WTC11 (cell line): ENCODE results near the gene DISC1. TPM values are rescaled to one million over a fixed set of nuclear protein-coding genes. Genes with fewer than 3 reads are reported as not detected.

ENCODE experiments used
- ATAC-seq: fragments of 200-7000 bp; cut with Tn5 transposase; 2 replicates; pipeline ENCODE4 v1.10.0; 2021; ENCODE audit warnings: mild to moderate bottlenecking, moderate library complexity
- CTCF ChIA-PET: fragments of 300-600 bp; sonication (Branson Sonifier 250); formaldehyde crosslinking; loops from one replicate; lab custom pipeline; 2021; ENCODE audit warnings: antibody characterized with exemption; lab: Charles Lee
- POLR2A ChIA-PET: fragments of 350-600 bp; sonication (Branson Sonifier 250); formaldehyde crosslinking; loops from one replicate; lab custom pipeline; 2021; ENCODE audit warnings: antibody characterized with exemption; lab: Charles Lee
- DNase-seq: peaks from one replicate; pipeline ENCODE4 v3.0.0; 2021; ENCODE audit warnings: low spot score
- H3K27ac Mint-ChIP-seq: 2 replicates; pipeline ENCODE4 v1.8.0; 2021; ENCODE audit warnings: mixed read lengths
- H3K27me3 Mint-ChIP-seq: 2 replicates; pipeline ENCODE4 v1.8.0; 2021; ENCODE audit warnings: low read depth, mild to moderate bottlenecking, moderate library complexity, mixed read lengths
- H3K36me3 Mint-ChIP-seq: 2 replicates; pipeline ENCODE4 v1.8.0; 2021; ENCODE audit warnings: mixed read lengths
- H3K4me1 Mint-ChIP-seq: 2 replicates; pipeline ENCODE4 v1.8.0; 2022; ENCODE audit warnings: mixed read lengths
- H3K4me3 Mint-ChIP-seq: 2 replicates; pipeline ENCODE4 v1.8.0; 2021; ENCODE audit warnings: mild to moderate bottlenecking, moderate library complexity, mixed read lengths
- H3K9me3 Mint-ChIP-seq: 2 replicates; pipeline ENCODE4 v1.8.0; 2021; ENCODE audit warnings: mixed read lengths
- CDX4 ChIP-seq: fragments of 250-450 bp; sonication (Bioruptor Pico); IDR thresholded peaks from 2 replicates; pipeline ENCODE4 v1.9.0; 2021; ENCODE audit warnings: moderate library complexity, mild to moderate bottlenecking, inconsistent platforms, borderline replicate concordance
- CREM ChIP-seq: sonication (generic); formaldehyde crosslinking; IDR thresholded peaks from 2 replicates; pipeline ENCODE4 v1.8.1; 2022; ENCODE audit warnings: mild to moderate bottlenecking, missing genetic modification reagents, moderate library complexity
- EMX1 ChIP-seq: fragments of 250-450 bp; sonication (Bioruptor Pico); IDR thresholded peaks from 2 replicates; pipeline ENCODE4 v1.8.0; 2021; ENCODE audit warnings: mild to moderate bottlenecking
- FOXK1 ChIP-seq: sonication (generic); formaldehyde crosslinking; IDR thresholded peaks from 2 replicates; pipeline ENCODE4 v1.8.0; 2022; ENCODE audit warnings: mild to moderate bottlenecking, moderate library complexity, missing genetic modification reagents
- FOXP4 ChIP-seq: sonication (generic); formaldehyde crosslinking; IDR thresholded peaks from 2 replicates; pipeline ENCODE4 v1.8.0; 2022; ENCODE audit warnings: mild to moderate bottlenecking, missing genetic modification reagents
- GTF2I ChIP-seq: fragments of 250-450 bp; sonication (Bioruptor Pico); conservative IDR thresholded peaks from 2 replicates; pipeline ENCODE4 v1.4.0; 2021; ENCODE audit warnings: mild to moderate bottlenecking
- IRF2 ChIP-seq: sonication (generic); formaldehyde crosslinking; IDR thresholded peaks from 2 replicates; pipeline ENCODE4 v1.8.0; 2022; ENCODE audit warnings: low read depth, missing genetic modification reagents, borderline replicate concordance
- KAT7 ChIP-seq: sonication (generic); formaldehyde crosslinking; IDR thresholded peaks from 2 replicates; pipeline ENCODE4 v1.8.1; 2023; ENCODE audit warnings: missing genetic modification reagents, mild to moderate bottlenecking, borderline replicate concordance
- NFYB ChIP-seq: sonication (generic); formaldehyde crosslinking; conservative IDR thresholded peaks from 2 replicates; pipeline ENCODE4 v1.8.0; 2022; ENCODE audit warnings: low read depth, missing genetic modification reagents
- NR2C2 ChIP-seq: sonication (generic); formaldehyde crosslinking; IDR thresholded peaks from 2 replicates; pipeline ENCODE4 v1.8.0; 2022; ENCODE audit warnings: mild to moderate bottlenecking, missing genetic modification reagents
- NR3C1 ChIP-seq: sonication (generic); formaldehyde crosslinking; conservative IDR thresholded peaks from 2 replicates; pipeline ENCODE4 v1.8.1; 2023; ENCODE audit warnings: low read depth, mild to moderate bottlenecking, missing genetic modification reagents
- PRRX2 ChIP-seq: fragments of 250-450 bp; sonication (Bioruptor Pico); IDR thresholded peaks from 2 replicates; pipeline ENCODE4 v1.8.0; 2021; ENCODE audit warnings: mild to moderate bottlenecking
- RORB ChIP-seq: fragments of 250-450 bp; sonication (Bioruptor Pico); IDR thresholded peaks from 2 replicates; pipeline ENCODE4 v1.9.0; 2021; ENCODE audit warnings: mild to moderate bottlenecking
- SMAD3 ChIP-seq: sonication (generic); formaldehyde crosslinking; IDR thresholded peaks from 2 replicates; pipeline ENCODE4 v1.8.0; 2022; ENCODE audit warnings: missing genetic modification reagents, mild to moderate bottlenecking, borderline replicate concordance
- USF2 ChIP-seq: sonication (generic); formaldehyde crosslinking; IDR thresholded peaks from 2 replicates; pipeline ENCODE4 v1.8.1; 2023; ENCODE audit warnings: mild to moderate bottlenecking, missing genetic modification reagents, moderate library complexity
- ZBTB21 ChIP-seq: sonication (generic); formaldehyde crosslinking; IDR thresholded peaks from 2 replicates; pipeline ENCODE4 v1.8.1; 2023; ENCODE audit warnings: mild to moderate bottlenecking, missing genetic modification reagents, borderline replicate concordance
- ZNF219 ChIP-seq: sonication (generic); formaldehyde crosslinking; IDR thresholded peaks from 2 replicates; pipeline ENCODE4 v1.8.0; 2023; ENCODE audit warnings: missing genetic modification reagents, mild to moderate bottlenecking, borderline replicate concordance
- ZNF263 ChIP-seq: sonication (generic); formaldehyde crosslinking; IDR thresholded peaks from 2 replicates; pipeline ENCODE4 v1.8.1; 2022; ENCODE audit warnings: low read depth, mild to moderate bottlenecking, moderate library complexity, missing genetic modification reagents
- ZNF416 ChIP-seq: fragments of 250-450 bp; sonication (Bioruptor Pico); IDR thresholded peaks from 2 replicates; pipeline ENCODE4 v1.9.0; 2021; ENCODE audit warnings: mild to moderate bottlenecking, inconsistent platforms
- ZNF423 ChIP-seq: fragments of 250-450 bp; sonication (Bioruptor Pico); IDR thresholded peaks from 2 replicates; pipeline ENCODE4 v2.1.2; 2022; ENCODE audit warnings: mild to moderate bottlenecking, moderate library complexity
- ZNF671 ChIP-seq: fragments of 250-450 bp; sonication (Bioruptor Pico); IDR thresholded peaks from 2 replicates; pipeline ENCODE4 v1.8.0; 2021; ENCODE audit warnings: mild to moderate bottlenecking
- total RNA-seq: library from RNA; stranded (reverse); gene quantifications from 3 replicates; pipeline ENCODE4 v1.2.3, GENCODE V29; 2021
- TF ChIP-seq, protein P1 (sequence below): sonication (generic); formaldehyde crosslinking; IDR thresholded peaks from 2 replicates; pipeline ENCODE4 v1.8.1; 2022; ENCODE audit warnings: mild to moderate bottlenecking, moderate library complexity, missing genetic modification reagents
- TF ChIP-seq, protein P2 (sequence below): sonication (generic); formaldehyde crosslinking; IDR thresholded peaks from 2 replicates; pipeline ENCODE4 v1.8.0; 2023; ENCODE audit warnings: mild to moderate bottlenecking, missing genetic modification reagents
- TF ChIP-seq, protein P3 (sequence below): fragments of 200-600 bp; IDR thresholded peaks from 2 replicates; pipeline ENCODE4 v1.8.0; 2022; ENCODE audit warnings: antibody characterized with exemption
- TF ChIP-seq, protein P4 (sequence below): sonication (generic); formaldehyde crosslinking; IDR thresholded peaks from 2 replicates; pipeline ENCODE4 v1.8.1; 2023; ENCODE audit warnings: mild to moderate bottlenecking, missing genetic modification reagents

Gene DISC1
- total RNA-seq, 1 experiment from 2014 or later: 5.5 TPM

- Mint-ChIP-seq H3K36me3 (no peaks in the 10 kb centered on the region), H3K27me3 (peaks cover 11% of the 10 kb centered on the region), H3K27ac (no peak overlapping the region), H3K4me3 (no peak overlapping the region), H3K4me1 (peaks cover 6% of the 10 kb centered on the region), H3K9me3 (no peaks in the 10 kb centered on the region)
- TF ChIP-seq SMAD3 (CRISPR knock-in tag) (no peak), FOXP4 (CRISPR knock-in tag) (no peak), KAT7 (CRISPR knock-in tag) (no peak), NFYB (CRISPR knock-in tag) (no peak), CDX4 (no peak), RORB (CRISPR knock-in tag) (no peak), NR2C2 (CRISPR knock-in tag) (no peak), IRF2 (no peak), EMX1 (CRISPR knock-in tag) (no peak), GTF2I (CRISPR knock-in tag) (no peak), ZBTB21 (CRISPR knock-in tag) (no peak), ZNF671 (no peak), USF2 (no peak), PRRX2 (CRISPR knock-in tag) (no peak), ZNF423 (CRISPR knock-in tag) (no peak), CREM (CRISPR knock-in tag) (no peak)
- TF ChIP-seq, protein P1, sequence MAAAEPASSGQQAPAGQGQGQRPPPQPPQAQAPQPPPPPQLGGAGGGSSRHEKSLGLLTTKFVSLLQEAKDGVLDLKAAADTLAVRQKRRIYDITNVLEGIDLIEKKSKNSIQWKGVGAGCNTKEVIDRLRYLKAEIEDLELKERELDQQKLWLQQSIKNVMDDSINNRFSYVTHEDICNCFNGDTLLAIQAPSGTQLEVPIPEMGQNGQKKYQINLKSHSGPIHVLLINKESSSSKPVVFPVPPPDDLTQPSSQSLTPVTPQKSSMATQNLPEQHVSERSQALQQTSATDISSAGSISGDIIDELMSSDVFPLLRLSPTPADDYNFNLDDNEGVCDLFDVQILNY (CRISPR knock-in tag): no peak
- TF ChIP-seq, protein P2, sequence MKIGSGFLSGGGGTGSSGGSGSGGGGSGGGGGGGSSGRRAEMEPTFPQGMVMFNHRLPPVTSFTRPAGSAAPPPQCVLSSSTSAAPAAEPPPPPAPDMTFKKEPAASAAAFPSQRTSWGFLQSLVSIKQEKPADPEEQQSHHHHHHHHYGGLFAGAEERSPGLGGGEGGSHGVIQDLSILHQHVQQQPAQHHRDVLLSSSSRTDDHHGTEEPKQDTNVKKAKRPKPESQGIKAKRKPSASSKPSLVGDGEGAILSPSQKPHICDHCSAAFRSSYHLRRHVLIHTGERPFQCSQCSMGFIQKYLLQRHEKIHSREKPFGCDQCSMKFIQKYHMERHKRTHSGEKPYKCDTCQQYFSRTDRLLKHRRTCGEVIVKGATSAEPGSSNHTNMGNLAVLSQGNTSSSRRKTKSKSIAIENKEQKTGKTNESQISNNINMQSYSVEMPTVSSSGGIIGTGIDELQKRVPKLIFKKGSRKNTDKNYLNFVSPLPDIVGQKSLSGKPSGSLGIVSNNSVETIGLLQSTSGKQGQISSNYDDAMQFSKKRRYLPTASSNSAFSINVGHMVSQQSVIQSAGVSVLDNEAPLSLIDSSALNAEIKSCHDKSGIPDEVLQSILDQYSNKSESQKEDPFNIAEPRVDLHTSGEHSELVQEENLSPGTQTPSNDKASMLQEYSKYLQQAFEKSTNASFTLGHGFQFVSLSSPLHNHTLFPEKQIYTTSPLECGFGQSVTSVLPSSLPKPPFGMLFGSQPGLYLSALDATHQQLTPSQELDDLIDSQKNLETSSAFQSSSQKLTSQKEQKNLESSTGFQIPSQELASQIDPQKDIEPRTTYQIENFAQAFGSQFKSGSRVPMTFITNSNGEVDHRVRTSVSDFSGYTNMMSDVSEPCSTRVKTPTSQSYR (CRISPR knock-in tag): no peak
- DNase-seq (no peak), ATAC-seq (no peak)
- ChIA-PET POLR2A (no interaction called here), CTCF (no interaction called here)
Observed at GRCh38 chr1:231605149-231606100, 21.2 kb upstream of the DISC1 start.

GRCh38 chr1:231606712-231607111, 19.9 kb upstream of the DISC1 start:
- Mint-ChIP-seq H3K4me3 (no peak overlapping the region), H3K36me3 (no peaks in the 10 kb centered on the region), H3K4me1 (peaks cover 6% of the 10 kb centered on the region), H3K9me3 (no peaks in the 10 kb centered on the region), H3K27me3 (peaks cover 24% of the 10 kb centered on the region), H3K27ac (no peak overlapping the region)
- no peak for DNase-seq
- ChIA-PET POLR2A (interaction anchor here (0.7 kb wide), 1 partner anchor 248 kb away, joined by 3 read pairs; no protein-coding TSS in a partner anchor), CTCF (interaction anchor here (0.7 to 1.1 kb wide), 3 partner anchors 16 to 291 kb away, joined by 3 to 5 read pairs (median 4); no protein-coding TSS in a partner anchor)
- peak; percentile 67 for ATAC-seq
- TF ChIP-seq NR3C1 (CRISPR knock-in tag) (no peak), ZNF416 (no peak), NR2C2 (CRISPR knock-in tag) (no peak), ZNF263 (CRISPR knock-in tag) (no peak), FOXK1 (CRISPR knock-in tag) (no peak), ZNF219 (no peak), GTF2I (CRISPR knock-in tag) (no peak)
- TF ChIP-seq, protein P3, sequence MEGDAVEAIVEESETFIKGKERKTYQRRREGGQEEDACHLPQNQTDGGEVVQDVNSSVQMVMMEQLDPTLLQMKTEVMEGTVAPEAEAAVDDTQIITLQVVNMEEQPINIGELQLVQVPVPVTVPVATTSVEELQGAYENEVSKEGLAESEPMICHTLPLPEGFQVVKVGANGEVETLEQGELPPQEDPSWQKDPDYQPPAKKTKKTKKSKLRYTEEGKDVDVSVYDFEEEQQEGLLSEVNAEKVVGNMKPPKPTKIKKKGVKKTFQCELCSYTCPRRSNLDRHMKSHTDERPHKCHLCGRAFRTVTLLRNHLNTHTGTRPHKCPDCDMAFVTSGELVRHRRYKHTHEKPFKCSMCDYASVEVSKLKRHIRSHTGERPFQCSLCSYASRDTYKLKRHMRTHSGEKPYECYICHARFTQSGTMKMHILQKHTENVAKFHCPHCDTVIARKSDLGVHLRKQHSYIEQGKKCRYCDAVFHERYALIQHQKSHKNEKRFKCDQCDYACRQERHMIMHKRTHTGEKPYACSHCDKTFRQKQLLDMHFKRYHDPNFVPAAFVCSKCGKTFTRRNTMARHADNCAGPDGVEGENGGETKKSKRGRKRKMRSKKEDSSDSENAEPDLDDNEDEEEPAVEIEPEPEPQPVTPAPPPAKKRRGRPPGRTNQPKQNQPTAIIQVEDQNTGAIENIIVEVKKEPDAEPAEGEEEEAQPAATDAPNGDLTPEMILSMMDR: no peak
- TF ChIP-seq, protein P4, sequence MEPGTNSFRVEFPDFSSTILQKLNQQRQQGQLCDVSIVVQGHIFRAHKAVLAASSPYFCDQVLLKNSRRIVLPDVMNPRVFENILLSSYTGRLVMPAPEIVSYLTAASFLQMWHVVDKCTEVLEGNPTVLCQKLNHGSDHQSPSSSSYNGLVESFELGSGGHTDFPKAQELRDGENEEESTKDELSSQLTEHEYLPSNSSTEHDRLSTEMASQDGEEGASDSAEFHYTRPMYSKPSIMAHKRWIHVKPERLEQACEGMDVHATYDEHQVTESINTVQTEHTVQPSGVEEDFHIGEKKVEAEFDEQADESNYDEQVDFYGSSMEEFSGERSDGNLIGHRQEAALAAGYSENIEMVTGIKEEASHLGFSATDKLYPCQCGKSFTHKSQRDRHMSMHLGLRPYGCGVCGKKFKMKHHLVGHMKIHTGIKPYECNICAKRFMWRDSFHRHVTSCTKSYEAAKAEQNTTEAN (CRISPR knock-in tag): no peak
